Measurements from ENCODE around the gene BFSP1. TPM values are rescaled to one million over a fixed set of nuclear protein-coding genes. Genes with fewer than 3 reads are reported as not detected.

The BFSP1 gene
- total RNA-seq, 2 donors from 2014 or later: 0.67 to 0.93 TPM

DNA sequence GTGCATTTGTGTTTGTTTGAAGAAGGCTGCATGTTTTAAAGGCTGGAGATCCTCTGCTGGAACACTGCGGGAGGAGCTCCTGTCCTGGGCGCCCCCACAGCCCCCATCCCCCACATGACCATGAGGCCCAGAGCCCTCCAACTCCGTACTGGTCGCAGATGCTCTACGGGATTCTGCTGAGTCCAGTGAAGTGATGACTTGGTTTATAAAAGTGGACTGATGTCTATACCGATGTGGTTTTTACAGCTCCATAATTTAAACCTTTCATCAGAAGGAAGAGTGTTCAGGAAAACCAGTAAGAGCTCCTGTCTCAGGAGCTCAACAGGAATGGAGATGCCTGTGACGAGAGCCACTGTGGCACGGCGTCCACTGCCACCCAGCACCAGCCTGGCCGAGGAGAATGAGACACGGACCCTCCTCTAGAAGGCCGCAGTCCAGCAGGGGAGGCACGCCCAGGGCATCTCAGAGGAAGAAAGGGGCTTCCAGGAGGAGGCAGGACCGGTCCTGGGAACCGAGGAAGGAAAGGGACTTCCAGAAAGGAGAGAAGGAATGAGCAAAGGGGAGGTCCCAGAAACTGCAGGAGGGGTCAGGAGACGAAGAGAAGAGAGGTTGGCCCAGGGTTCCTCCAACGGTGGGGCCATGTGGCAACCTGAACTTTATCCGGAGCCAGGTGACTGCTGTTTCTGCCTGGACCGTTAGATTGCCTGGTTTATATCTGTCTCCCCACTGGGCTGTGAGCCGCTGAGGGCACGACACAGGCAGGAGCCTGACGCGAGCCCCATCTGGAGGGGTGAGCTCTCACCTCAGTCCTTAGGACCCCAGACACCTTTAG, 26.9 kb downstream of the BFSP1 start:
- intact Hi-C loops (cut with DNase I): loop anchor here (1.0 to 10.0 kb wide), 5 partner anchors 113 to 491 kb away; no protein-coding TSS in a partner anchor
- DNase-seq (ENCODE audit: low spot score): no peak

DNA sequence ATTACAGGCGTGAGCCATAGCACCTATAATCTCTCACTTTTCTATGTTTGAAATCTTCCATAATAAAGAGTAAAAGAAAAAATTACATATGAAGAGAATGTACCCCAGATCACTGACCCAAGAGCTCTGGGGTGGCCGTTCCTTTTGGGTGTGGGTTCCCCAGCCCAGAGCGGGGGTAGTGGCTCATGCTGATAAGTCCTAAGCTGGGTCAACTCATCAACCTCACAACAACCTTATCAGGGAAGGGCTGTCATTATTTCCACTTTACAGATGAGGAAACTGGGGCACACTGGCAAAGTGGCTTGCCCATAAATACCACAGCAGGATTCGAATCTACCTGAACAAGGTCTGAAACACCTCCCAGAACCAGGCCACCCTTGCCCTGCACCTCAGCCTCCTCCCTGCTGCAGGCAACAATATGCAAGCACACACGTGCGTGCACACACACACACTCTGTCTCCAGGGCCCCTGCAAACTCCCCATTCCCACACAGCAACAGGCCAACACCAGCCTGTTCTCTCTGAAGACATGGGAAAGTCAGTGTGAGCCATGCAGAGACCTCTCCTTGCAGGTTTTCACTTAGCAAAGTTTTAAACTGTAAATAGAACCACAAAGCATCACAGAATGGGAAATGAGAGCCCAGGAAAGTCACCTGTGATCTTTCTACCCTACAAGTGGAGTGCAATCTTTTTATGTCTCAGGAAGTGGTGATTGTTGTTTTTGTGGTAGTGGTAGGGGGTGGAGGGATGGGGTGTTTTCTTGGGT, 27.7 kb downstream of the BFSP1 start:
- no peak for DNase-seq (ENCODE audit: low spot score)
- intact Hi-C loops (cut with DNase I): loop anchor here (1.0 to 10.0 kb wide), 5 partner anchors 114 to 491 kb away; no protein-coding TSS in a partner anchor

DNA sequence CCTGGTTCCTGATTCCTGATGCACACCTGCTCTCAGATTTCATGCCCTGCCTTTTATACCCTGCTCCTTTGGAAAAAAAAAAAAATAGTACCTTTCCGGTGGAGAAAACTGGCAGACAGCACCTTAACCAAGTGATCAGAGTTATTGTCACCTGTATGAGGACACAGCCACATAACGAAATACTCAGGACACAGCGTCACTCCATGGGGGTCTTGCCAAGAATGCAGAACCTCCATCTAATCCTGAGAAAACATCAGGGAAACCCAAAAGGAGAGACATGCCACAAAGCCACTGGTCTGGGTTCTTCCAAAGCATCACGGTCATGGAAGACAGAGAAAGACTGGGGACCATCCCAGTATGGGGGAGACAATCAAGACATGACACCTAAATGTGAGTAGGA, 29.1 kb downstream of the BFSP1 start:
- intact Hi-C loops (cut with DNase I): loop anchor here (10.0 kb wide), 3 partner anchors 403 to 493 kb away; no protein-coding TSS in a partner anchor
- no peak for DNase-seq (ENCODE audit: low spot score)

DNA sequence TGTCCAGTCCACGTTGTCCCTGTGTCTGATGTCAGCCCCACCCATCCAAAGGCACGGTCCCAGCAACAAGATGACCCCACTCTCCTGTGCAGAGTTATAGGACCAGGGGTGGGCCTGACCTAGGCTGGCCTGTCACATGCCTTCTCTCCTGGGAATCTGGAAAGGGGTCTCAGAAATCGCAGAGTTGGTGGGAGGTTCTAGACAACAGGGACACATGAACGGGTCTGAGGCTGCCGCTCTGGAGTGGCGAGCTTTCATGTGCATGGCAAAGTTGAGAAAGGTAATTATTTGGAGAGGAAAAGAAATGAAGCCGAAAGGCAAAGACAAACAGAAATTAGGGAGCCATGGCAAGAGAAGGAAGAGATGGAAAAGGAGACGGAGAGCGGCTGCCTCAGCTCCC, 29.5 kb downstream of the BFSP1 start:
- intact Hi-C loops (cut with DNase I): loop anchor here (10.0 kb wide), 3 partner anchors 403 to 493 kb away; no protein-coding TSS in a partner anchor

DNA sequence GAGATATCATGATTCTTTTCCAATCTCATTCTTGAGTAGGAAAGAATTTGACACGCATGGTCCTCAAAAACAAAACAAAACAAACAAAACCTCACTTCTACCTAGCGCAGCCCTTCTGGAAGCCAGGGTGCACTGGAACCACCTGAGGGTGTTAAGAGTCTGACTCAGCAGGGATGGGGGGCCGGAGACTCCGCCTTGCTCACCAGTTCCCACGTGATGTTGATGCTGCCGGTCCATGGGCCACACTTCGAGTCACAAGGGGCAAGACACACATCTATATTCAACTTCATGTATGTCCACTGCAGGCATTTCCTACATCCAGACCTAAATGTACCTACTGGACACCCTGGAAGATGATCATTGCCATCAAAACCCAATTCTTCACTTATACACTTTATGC, 30.4 kb downstream of the BFSP1 start:
- peak; percentile 36 for DNase-seq (ENCODE audit: low spot score)
- intact Hi-C loops (cut with DNase I): loop anchor here (10.0 kb wide), 3 partner anchors 404 to 494 kb away; no protein-coding TSS in a partner anchor

More for the DNA sequence above, 29.5 kb downstream of the BFSP1 start:
- DNase-seq (ENCODE audit: low spot score): peak; percentile 41

DNA sequence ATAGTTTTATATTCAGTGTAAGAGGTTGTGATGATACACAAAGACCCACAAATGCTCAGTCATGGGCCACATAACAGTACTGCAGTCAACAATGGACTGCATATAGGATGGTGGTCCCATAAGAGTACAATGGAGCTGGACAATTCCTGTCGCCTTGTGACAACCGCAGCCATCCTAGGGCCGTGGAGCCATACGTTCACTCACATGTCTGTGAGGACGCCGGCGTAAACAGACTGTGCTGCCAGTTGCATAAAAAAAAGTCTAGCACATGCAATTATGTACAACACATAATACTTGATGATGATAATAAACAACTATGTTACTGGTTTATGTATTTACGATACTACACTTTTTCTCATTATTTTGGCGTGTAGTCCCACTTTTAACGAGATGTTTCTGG, 30.9 kb downstream of the BFSP1 start:
- no peak for DNase-seq (ENCODE audit: low spot score)
- intact Hi-C loops (cut with DNase I): loop anchor here (10.0 kb wide), 3 partner anchors 405 to 495 kb away; no protein-coding TSS in a partner anchor

DNA sequence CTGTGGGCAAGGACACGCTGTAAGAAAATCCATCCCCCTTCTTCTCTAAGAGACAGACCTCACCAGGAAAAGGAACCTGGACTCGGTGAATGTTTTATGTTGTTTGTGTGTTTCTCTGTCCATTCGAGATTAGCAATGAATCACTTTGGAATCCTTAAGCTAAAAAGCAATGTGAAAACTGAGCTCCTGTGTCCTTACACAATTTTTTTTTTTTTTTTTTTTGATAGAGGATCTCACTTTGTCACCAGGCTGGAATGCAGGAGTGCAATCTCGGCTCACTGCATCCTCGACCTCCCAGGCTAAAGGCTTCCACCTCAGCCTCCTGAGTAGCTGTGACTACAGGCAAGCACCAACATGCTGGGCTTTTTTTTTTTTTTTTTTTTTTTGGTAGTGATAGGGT, 32.1 kb downstream of the BFSP1 start:
- DNase-seq (ENCODE audit: low spot score): no peak

DNA sequence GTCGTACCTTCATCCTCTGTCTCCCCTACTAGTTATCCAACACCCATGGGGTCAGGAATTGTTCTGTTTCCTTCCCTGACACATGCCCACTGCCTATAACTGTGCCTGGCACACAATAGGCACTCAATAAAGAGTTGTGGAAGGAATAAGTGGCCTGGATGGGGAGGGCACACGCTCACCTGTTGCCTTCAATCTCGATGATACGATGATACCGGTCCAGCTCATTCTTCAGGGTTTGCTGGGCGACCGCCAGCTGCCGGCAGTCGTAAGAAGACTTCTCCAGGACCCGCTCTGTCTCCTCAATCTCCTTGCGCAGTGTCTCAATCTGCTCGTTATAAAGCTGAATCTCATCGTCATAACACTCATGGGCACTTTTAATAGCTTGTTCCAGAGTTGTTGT, 32.5 kb downstream of the BFSP1 start:
- intact Hi-C loops (cut with DNase I): no loop called here

More for the DNA sequence above, 32.1 kb downstream of the BFSP1 start:
- intact Hi-C loops (cut with DNase I): no loop called here

DNA sequence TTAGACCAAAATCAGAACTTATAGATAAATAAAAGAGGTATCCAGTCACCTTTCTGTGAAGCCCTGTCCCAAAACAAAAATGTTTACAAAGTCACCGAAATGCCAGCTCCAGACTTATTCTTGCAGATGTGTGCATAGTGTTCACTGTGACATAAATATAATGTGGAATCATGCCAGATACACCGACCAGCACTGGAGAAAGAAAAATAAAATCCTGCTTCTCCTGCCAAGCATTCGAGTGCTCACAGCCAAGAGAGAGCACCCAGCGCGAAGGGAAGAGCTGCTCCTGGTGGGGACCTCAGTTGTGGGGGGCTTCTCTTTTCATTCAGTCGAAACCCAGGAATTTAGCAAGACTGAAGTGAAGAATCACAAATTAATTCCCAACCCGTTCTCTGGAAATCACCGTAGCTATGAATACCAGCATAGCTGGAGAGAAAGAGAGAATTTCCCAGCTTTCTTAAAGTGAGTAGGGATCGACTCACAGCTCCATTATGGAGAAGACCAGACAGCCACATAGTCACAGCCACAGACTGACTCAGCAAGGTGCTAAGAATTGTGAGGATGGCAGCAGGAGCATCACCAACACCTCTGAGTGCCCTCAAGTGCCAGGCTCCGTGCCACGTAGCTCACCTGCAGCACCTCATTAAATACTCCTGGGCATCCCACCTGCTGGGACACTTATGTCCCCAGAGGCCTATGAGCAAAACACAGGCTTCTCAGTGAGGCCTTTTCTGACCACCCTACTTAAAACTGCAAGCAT, 33.2 kb downstream of the BFSP1 start:
- intact Hi-C loops (cut with DNase I): no loop called here
- peak; percentile 3 for DNase-seq (ENCODE audit: low spot score)

More for the DNA sequence above, 32.5 kb downstream of the BFSP1 start:
- DNase-seq (ENCODE audit: low spot score): peak; percentile 34

DNA sequence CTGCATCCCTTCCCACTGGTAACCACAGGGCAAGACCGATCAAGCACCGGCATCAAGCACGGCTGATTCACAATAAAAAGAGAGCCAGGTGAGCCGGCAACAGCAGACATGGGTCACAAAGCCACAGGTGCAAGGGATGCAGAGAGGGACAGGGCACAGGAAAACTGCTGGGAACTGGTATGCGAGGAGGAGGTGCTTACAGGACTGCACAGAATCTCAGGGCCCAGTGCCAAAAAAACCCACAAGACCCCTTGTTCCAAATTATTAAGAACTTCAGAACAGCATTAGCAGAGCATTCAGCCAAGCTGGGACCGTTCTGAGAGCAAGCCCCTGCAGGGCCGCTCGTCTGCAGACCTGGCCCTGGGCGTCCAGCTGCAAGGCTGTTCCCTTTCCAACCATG, 35.4 kb downstream of the BFSP1 start:
- DNase-seq (ENCODE audit: low spot score): peak; percentile 63
- intact Hi-C loops (cut with DNase I): no loop called here

DNA sequence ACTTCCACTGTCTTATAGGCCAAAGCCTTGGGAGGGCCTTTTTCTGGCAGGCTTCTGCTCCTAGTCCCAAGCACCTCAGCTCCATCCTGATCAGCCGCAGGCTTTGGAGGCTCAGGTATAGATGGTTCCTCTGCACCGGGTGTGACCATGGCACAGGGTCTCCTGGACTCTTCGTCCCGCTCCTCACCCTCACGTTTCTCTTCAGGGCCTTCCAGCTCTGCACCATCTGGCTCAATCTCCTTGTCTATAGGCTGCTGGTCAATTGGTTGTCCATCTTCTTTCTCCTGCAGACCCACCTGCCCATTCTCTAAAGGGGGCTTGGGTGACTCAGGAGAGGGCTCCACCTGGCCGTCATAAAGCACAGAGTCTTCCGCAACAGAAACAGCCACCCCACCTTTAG, 37.0 kb downstream of the BFSP1 start:
- DNase-seq (ENCODE audit: low spot score): peak; percentile 42
- intact Hi-C loops (cut with DNase I): no loop called here

DNA sequence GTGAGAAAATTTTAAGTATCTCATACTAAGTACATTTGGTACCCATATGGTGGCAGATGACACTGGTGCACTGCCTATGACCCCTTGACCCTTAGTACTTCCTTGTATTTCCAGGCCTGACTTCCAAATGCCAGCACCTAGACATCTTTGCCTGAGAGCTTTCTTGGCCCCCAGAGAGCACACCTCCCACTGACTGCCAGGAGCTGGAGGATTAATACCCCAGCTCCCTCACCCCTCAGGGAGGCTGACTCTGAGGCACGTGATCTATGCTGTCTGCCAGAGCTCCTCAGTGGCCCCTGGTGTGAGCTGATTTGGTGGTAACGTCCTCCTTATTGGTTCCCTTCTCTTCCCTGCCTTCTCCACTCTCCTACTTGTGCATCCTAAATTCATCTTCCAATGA, 38.0 kb downstream of the BFSP1 start:
- intact Hi-C loops (cut with DNase I): no loop called here
- peak; percentile 28 for DNase-seq (ENCODE audit: low spot score)

DNA sequence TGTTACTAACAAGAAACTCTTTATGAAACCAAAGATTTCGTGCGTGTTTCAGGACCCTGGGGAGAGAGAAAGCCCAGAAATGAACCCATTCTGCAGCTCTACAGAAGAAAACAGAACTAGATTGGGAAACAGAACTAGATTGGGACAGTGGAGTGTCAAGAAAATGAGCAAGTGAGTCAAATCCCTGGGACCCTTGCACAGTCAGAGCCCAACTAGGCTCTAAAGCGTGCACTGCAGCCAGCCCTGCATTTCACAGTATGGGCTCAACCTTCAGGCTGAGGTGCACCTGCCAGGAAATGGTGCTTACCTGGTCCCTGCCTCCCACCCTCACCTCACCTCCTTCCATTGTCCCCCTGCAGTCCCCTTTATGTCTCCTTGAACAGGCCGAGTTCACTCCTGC, 39.7 kb downstream of the BFSP1 start:
- DNase-seq (ENCODE audit: low spot score): peak; percentile 36
- intact Hi-C loops (cut with DNase I): no loop called here

DNA sequence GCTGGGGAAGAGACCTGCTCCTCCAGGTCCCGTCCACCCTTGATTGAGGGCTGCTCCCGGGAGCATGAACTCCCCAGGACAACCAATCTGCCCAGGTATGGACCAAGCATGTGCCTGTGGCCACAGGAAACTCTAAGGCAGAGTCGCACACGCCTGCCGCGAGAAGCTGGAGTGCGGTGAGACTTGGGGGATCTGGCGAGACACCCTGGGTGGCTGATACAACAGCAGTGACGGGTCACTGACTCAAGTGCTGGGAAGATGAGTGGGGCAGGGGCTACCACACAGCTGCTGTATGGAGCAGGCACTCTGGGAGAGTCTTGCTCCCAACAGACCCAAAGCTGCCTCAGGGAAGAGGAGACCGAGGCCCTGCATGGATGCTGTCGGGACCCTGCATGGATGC, 40.1 kb downstream of the BFSP1 start:
- DNase-seq (ENCODE audit: low spot score): peak; percentile 17
- intact Hi-C loops (cut with DNase I): no loop called here

DNA sequence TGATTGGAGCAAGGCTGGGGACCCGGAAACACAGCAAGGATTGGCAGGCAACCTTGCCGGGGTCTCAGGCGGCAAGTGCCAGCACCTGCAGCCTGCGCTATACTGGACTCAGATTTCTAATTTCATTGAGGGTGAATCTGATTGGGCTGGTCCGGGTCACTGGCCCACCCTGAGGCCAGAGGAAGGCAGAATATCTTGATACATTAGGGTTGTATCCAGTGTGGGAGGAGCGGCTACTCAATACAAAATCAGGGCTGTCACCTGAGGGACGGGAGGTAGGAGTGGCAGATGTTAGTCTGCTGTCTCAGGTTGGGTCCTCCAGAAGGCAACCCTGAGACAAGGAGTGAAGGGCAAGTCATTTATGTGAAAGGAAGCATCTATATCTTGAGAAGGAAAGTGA, 40.7 kb downstream of the BFSP1 start:
- intact Hi-C loops (cut with DNase I): no loop called here
- no peak for DNase-seq (ENCODE audit: low spot score)

DNA sequence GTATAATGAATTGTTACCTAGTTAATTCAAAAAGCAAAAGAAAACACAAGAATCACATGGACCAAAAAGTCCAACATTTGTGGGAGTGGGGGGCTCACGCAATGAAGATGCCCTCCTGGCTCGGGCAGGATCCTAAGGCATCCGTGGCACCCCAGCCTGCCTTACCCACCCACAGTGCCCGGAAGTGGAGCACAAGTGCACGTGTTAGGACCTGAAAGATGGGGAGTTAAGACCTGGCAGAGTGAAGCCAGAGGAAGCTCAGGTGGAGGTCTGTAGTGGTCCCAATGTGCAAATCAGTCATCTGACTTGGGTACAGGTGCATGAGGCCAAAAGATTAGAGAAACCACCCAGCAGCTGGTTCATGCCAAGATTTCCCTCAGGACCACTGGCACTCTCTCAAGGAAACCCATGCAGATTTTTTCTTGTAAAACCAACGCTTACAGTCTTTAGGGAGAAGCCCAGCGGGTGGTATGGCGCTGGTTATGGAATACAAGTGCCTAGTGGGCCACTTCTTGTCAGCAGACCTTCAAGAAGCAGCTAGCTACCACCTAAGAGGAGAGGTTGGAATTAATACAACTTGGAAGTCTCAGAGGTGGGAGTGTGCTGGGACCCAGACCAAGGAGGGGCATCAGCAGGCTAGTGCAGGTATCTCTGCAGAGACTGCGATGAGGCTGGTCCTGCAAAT, 42.1 kb downstream of the BFSP1 start:
- intact Hi-C loops (cut with DNase I): no loop called here
- no peak for DNase-seq (ENCODE audit: low spot score)

DNA sequence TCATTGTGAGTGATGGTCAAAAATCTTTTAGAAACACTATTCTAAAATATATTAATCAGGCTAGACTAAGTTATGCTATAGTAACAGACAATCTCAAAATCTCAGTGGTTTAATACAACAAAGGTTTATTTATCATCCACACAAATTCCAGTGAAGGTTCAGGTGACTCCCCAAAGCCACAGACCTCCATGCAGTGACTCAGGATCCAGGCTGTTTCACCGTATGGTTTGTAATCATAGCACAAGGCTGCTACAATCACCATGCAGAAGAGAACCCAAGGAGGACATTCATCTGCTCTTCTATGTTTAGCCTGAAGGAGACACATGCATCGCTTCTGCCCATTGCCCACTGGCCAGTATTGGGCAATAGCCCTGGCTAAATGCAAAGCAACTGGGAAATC, 46.2 kb downstream of the BFSP1 start:
- no peak for DNase-seq (ENCODE audit: low spot score)

DNA sequence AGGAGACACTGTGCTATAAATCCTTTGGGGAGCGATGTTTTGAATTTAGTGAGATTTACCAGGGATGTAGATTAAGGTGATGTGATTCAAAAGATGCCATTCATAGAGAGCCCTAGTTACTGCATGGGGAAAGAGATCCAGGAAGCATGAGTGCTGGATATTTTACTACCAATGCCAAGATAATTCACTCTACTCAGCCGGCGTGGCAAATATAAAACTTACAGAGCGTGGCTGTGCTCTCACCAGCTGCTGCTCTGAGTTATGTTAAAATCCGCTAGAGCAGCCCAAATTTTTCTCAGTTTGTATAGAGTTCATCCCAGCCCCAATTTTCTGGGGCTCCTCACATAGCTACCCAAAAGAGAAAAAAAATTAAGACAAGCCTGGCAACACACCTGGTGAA, 48.6 kb downstream of the BFSP1 start:
- DNase-seq (ENCODE audit: low spot score): no peak
- intact Hi-C loops (cut with DNase I): no loop called here

More for the DNA sequence above, 46.2 kb downstream of the BFSP1 start:
- intact Hi-C loops (cut with DNase I): no loop called here

DNA sequence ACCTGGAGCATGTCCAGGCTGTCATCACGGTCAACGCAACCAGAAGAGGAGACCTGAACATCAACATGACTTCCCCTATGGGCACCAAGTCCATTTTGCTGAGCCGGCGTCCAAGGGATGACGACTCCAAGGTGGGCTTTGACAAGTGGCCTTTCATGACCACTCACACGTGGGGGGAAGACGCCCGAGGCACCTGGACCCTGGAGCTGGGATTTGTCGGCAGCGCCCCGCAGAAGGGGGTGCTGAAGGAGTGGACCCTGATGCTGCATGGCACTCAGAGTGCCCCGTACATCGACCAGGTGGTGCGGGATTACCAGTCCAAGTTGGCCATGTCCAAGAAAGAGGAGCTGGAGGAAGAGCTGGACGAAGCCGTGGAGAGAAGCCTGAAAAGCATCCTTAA, 49.5 kb downstream of the BFSP1 start:
- intact Hi-C loops (cut with DNase I): no loop called here
- no peak for DNase-seq (ENCODE audit: low spot score)

All from posterior vena cava (tissue), 2 donors.